GM12872 (cell line): ENCODE measurements around the gene UBASH3A.

Source experiments
- TF ChIP-seq, protein P1 (sequence below): IDR thresholded peaks from 3 replicates; pipeline ENCODE4 v1.5.1; 2011; ENCODE audit warnings: low read depth, mild to moderate bottlenecking, low read length, moderate library complexity; ENCODE audit not compliant: insufficient read depth

UBASH3A gene

DNA sequence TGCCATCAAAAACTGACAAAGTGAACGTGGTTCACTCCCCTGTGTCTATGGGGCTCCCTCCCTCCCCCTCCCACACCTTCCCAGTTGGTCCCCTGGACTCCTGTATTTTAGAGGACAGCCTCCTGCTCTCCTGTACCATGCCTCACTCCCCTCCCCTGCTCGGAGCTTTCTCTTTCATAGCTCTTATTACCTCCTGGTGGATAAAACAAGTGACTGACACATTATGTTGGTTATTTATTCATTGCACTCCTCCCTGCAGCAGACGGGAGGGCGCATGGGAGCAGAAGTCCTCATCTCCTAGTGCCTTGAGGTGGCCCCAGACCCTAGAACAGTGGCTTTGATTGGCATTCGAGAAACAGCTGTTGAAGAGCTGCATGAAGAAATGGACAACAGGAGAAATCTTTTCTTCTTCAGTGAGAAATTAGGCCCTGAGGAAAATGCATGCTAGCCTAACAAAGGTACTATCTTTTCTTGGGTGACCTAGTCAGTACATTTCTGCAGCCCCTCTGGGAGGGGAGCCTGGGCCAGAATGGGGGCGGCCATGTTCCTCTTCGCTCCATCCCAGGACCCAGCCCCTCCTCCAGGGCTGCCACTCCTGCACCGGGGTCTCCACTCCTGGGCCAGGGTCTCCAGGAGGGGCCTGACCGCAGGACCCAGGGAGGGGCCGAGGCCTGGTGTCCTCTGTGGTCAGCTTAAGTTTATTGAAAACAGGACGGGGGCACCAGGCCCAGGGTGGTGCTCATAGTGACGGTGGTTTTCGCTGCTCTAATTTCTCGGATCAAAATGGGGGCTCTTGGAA lies 36.1 kb upstream of the UBASH3A start:
- TF ChIP-seq, protein P1, sequence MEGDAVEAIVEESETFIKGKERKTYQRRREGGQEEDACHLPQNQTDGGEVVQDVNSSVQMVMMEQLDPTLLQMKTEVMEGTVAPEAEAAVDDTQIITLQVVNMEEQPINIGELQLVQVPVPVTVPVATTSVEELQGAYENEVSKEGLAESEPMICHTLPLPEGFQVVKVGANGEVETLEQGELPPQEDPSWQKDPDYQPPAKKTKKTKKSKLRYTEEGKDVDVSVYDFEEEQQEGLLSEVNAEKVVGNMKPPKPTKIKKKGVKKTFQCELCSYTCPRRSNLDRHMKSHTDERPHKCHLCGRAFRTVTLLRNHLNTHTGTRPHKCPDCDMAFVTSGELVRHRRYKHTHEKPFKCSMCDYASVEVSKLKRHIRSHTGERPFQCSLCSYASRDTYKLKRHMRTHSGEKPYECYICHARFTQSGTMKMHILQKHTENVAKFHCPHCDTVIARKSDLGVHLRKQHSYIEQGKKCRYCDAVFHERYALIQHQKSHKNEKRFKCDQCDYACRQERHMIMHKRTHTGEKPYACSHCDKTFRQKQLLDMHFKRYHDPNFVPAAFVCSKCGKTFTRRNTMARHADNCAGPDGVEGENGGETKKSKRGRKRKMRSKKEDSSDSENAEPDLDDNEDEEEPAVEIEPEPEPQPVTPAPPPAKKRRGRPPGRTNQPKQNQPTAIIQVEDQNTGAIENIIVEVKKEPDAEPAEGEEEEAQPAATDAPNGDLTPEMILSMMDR = no peak

GRCh38 chr21:42369821-42370220 lies 33.9 kb upstream of the UBASH3A start:
- TF ChIP-seq, protein P1 = no peak

DNA sequence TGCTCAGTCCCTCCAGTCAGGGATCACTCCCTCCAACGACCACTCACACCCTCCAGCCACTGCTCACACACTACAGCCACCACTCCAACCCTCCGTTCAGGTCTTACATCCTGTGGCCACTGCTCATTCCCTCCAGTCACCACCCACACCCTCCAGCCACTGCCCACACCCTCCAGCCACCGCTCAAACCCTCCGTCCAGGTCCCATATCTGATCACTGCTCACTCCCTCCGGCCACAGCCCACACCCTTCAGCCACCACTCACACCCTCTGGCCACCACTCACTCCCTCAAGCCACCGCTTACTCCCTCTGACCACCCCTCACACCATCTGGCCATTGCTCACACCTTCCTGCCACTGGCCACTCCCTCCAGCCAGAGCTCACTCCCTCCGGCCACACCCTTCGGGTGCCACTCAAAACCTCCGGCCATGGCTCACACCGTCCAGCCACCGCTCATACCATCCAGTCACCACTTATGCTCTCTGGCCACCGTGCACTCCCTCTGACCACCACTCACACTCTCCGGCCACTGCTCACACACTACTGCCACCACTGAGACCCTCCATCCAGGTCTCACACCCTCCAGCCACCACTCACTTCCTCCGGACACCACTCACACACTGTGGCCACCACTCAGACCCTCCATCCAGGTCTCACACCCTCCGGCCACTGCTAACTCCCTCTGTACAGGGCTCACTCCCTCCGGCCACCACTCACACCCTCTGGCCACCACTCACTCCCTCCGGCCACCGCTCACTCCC lies 32.6 kb upstream of the UBASH3A start:
- TF ChIP-seq, protein P1 = no peak

- TF ChIP-seq, protein P1 = no peak
Measured at GRCh38 chr21:42373196-42373907, 30.4 kb upstream of the UBASH3A start.

GRCh38 chr21:42373908-42374455 lies 29.7 kb upstream of the UBASH3A start:
- TF ChIP-seq, protein P1 = no peak

DNA sequence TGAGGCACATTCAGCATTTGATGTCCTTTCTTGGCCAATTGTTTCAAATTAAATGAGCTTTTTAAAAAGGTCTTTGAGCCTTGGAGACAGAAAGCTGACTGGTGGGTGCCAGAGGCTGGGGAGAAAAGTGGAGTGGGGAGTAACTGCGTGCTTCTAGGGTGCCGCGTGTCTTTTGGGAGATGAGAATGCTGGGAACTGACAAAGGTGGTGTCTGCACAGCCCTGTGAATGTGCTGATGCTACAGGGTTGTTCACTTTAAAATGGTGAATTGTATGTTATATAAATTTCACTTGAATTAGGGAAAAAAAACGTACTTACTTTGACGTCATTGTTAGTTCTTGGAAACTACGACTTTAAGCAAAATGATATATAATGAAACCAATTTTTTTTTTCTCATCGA lies 29.2 kb upstream of the UBASH3A start:
- TF ChIP-seq, protein P1 = no peak

GRCh38 chr21:42374864-42375499 lies 28.7 kb upstream of the UBASH3A start:
- TF ChIP-seq, protein P1 = no peak
